Left lung (tissue), 10 donors: ENCODE data around the gene MRPS10. TPM values are rescaled to one million over a fixed set of nuclear protein-coding genes. Genes with fewer than 3 reads are reported as not detected.
"Not testable (repeated sequence)": the region's sequence is repeated elsewhere in the genome, so short reads cannot be mapped to it uniquely, and the experiment has no call there.

Source experiments
- ATAC-seq: fragments of 200-7000 bp; cut with Tn5 transposase; one replicate; pipeline ENCODE4 v1.9.1; 2020; ENCODE audit warnings: moderate library complexity
- DNase-seq, 4 donors: peaks; one replicate each; pipeline ENCODE4 v3.0.0-alpha.2; 2013 to 2020
- H3K27ac ChIP-seq, 2 donors: fragments of 200-600 bp; sonication (generic) in 1 of 2; one replicate each; pipeline versions ENCODE4 v1.5.0 to v1.8.0; 2020 to 2021
- H3K27me3 ChIP-seq, 2 donors: fragments of 200-600 bp; sonication (generic) in 1 of 2; one replicate each; pipeline versions ENCODE4 v1.5.0 to v1.8.0; 2020 to 2021
- H3K36me3 ChIP-seq, 2 donors: fragments of 200-600 bp; sonication (generic) in 1 of 2; one replicate each; pipeline versions ENCODE4 v1.5.0 to v1.8.0; 2020 to 2021
- H3K4me1 ChIP-seq, 2 donors: fragments of 200-600 bp; one replicate each; pipeline ENCODE4 v1.8.0; 2021
- H3K4me3 ChIP-seq, 2 donors: fragments of 200-600 bp; sonication (generic) in 1 of 2; one replicate each; pipeline versions ENCODE4 v1.5.0 to v1.8.0; 2020 to 2021; ENCODE audit warnings: mild to moderate bottlenecking in 1 of 2
- H3K9me3 ChIP-seq, 2 donors: fragments of 200-600 bp; sonication (generic) in 1 of 2; one replicate each; pipeline versions ENCODE4 v1.5.0 to v1.8.0; 2020 to 2021
- CTCF ChIP-seq, 2 donors: fragments of 200-600 bp; sonication (generic) in 1 of 2; IDR thresholded peaks; one replicate each; pipeline versions ENCODE4 v1.5.0 to v1.8.0; 2021; ENCODE audit warnings: antibody characterized with exemption in 2 of 2
- intact Hi-C, 2 donors: fragments of 100-400 bp; cut with DNase I; formaldehyde crosslinking; loops; one replicate each; pipeline versions ENCODE4 v1.11.2 to v1.14.2; 2022
- polyA plus RNA-seq, 6 donors: library from polyadenylated mRNA; unstranded; fragments of 120-200 nt; gene quantifications; one replicate each; pipeline ENCODE4 v1.2.1, GENCODE V29; 2013; ENCODE audit not compliant: insufficient read length in 6 of 6
- total RNA-seq, 2 donors: library from RNA; stranded (reverse); fragmentation: NEBNext Ultra II Directional; extraction: Animal tissue kit (Norgen Biotek cat#: 25700); gene quantifications; one replicate each; pipeline ENCODE4 v1.2.1, GENCODE V29; 2021
- donor health status: DM: no; HTN: yes; CAD: no.
- donor health status: DM: no; HTN: no; CAD: no.

Gene MRPS10
- total and polyA plus RNA-seq, 8 donors = 24.5 to 36.0 (median 30.4) TPM

- H3K27ac ChIP-seq = no peak overlapping the region
- ATAC-seq (no peak), DNase-seq (no peak)
- H3K36me3 ChIP-seq = no peaks in the 10 kb centered on the region
- no peaks in the 10 kb centered on the region for H3K4me1 ChIP-seq
- H3K4me3 ChIP-seq = no peak overlapping the region
- no peak for TF ChIP-seq CTCF (IDR thresholded peaks at IDR 0.05)
- intact Hi-C loops = no loop called here
- H3K27me3 ChIP-seq = no peaks in the 10 kb centered on the region
- no peaks in the 10 kb centered on the region for H3K9me3 ChIP-seq
These were observed 23.6 kb downstream of the MRPS10 start for GRCh38 chr6:42194056-42194455.

- no peaks in the 10 kb centered on the region for H3K27me3 ChIP-seq
- no peaks in the 10 kb centered on the region for H3K36me3 ChIP-seq
- DNase-seq (peak in 1 of 4 donors; percentile 47), ATAC-seq (no peak)
- no peaks in the 10 kb centered on the region for H3K9me3 ChIP-seq
- intact Hi-C loops = no loop called here
- no peak overlapping the region for H3K27ac ChIP-seq
- no peaks in the 10 kb centered on the region for H3K4me1 ChIP-seq
- H3K4me3 ChIP-seq = no peak overlapping the region
- TF ChIP-seq CTCF (IDR thresholded peaks at IDR 0.05) = no peak
These were observed 24.2 kb downstream of the MRPS10 start for GRCh38 chr6:42193491-42193894.

- intact Hi-C loops, H3K9me3 ChIP-seq, H3K27me3 ChIP-seq, DNase-seq, H3K27ac ChIP-seq, H3K36me3 ChIP-seq, H3K4me1 ChIP-seq, ATAC-seq, H3K4me3 ChIP-seq: not testable (repeated sequence)
These were observed 25.3 kb downstream of the MRPS10 start for GRCh38 chr6:42192385-42192784.

DNA sequence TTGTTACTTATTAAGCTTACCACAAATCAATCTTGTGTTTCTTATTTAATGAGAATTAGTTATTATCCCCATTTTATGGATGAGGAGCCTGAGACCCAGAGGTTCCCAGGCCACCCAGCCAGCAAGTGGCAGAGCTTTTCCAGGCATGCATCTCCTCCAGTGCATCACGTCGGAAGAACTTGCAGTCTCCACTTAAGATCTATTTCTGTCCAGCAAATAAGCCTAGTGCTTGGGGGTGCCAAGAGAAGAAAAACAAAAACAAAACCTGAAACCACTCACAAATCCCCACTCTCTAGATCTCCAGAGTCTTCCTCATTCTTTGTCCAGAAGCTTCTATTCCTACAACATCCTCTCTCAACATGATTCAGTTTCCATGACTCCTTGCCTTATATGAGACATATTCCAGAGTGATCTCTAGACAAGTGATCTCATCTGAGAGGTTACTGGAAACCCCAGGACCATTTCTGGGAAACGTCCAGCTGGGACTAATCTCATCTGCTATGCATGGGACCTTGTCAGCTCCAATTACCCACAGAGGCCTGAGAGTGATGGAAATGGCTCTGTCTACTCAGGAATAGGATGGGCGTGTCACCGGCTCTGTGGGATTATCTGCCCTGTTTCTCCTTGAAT is 27.0 kb downstream of the MRPS10 start:
- Histone ChIP-seq H3K36me3 (no peaks in the 10 kb centered on the region), H3K27me3 (no peaks in the 10 kb centered on the region), H3K9me3 (no peaks in the 10 kb centered on the region), H3K27ac (no peak overlapping the region), H3K4me1 (no peaks in the 10 kb centered on the region), H3K4me3 (no peak overlapping the region)
- no peak for ATAC-seq
- no peak for DNase-seq
- intact Hi-C loops = no loop called here
- TF ChIP-seq CTCF (IDR thresholded peaks at IDR 0.05) = no peak

GRCh38 chr6:42188406-42188805 is 29.3 kb downstream of the MRPS10 start:
- H3K27me3 ChIP-seq = no peaks in the 10 kb centered on the region
- ATAC-seq (no peak), DNase-seq (peak in 1 of 4 donors; percentile 29)
- H3K9me3 ChIP-seq = no peaks in the 10 kb centered on the region
- H3K4me1 ChIP-seq = no peaks in the 10 kb centered on the region
- H3K4me3 ChIP-seq = no peak overlapping the region
- no peaks in the 10 kb centered on the region for H3K36me3 ChIP-seq
- H3K27ac ChIP-seq = no peak overlapping the region
- no peak for TF ChIP-seq CTCF (IDR thresholded peaks at IDR 0.05)
- intact Hi-C loops = no loop called here

- H3K4me1 ChIP-seq = no peaks in the 10 kb centered on the region
- H3K36me3 ChIP-seq = no peaks in the 10 kb centered on the region
- TF ChIP-seq CTCF (IDR thresholded peaks at IDR 0.05) = no peak
- no peaks in the 10 kb centered on the region for H3K27me3 ChIP-seq
- ATAC-seq = no peak
- H3K9me3 ChIP-seq = no peaks in the 10 kb centered on the region
- H3K27ac ChIP-seq = no peak overlapping the region
- DNase-seq = peak in 1 of 4 donors; percentile 29
- intact Hi-C loops = no loop called here
- no peak overlapping the region for H3K4me3 ChIP-seq
These were observed 32.1 kb downstream of the MRPS10 start for GRCh38 chr6:42185597-42185996.
